Smooth muscle cell (in vitro differentiated cells): ENCODE results near the gene PPP6R3. TPM values are rescaled to one million over a fixed set of nuclear protein-coding genes. Genes with fewer than 3 reads are reported as not detected.

Experiments
- DNase-seq: peaks from one replicate; lab custom pipeline; 2025; ENCODE audit not compliant: unreplicated experiment; lab: John Stamatoyannopoulos, UW
- H2AFZ ChIP-seq: fragments of 200-600 bp; sonication (generic); 2 replicates; pipeline ENCODE4 v1.6.0; 2016; ENCODE audit warnings: antibody characterized with exemption, low read depth, mild to moderate bottlenecking
- H3F3A ChIP-seq: fragments of 200-600 bp; sonication (generic); 2 replicates; pipeline ENCODE4 v1.6.0; 2017; ENCODE audit warnings: antibody characterized with exemption, low read depth
- H3K27ac ChIP-seq: fragments of 200-600 bp; sonication (generic); 2 replicates; pipeline ENCODE4 v1.5.1; 2016; ENCODE audit warnings: low read depth, mild to moderate bottlenecking
- H3K27me3 ChIP-seq: fragments of 200-600 bp; sonication (generic); 2 replicates; pipeline ENCODE4 v1.6.1; 2016; ENCODE audit warnings: low read depth, mild to moderate bottlenecking
- H3K36me3 ChIP-seq: fragments of 200-600 bp; sonication (generic); 2 replicates; pipeline ENCODE4 v1.5.1; 2016; ENCODE audit warnings: low read depth
- H3K4me1 ChIP-seq: fragments of 200-600 bp; sonication (generic); 2 replicates; pipeline ENCODE4 v1.5.1; 2016; ENCODE audit warnings: low read depth
- H3K4me2 ChIP-seq: fragments of 200-600 bp; sonication (generic); 2 replicates; pipeline ENCODE4 v1.6.0; 2016; ENCODE audit warnings: mild to moderate bottlenecking
- H3K4me3 ChIP-seq: fragments of 200-600 bp; sonication (generic); 2 replicates; pipeline ENCODE4 v1.5.1; 2016; ENCODE audit warnings: mild to moderate bottlenecking
- H3K79me2 ChIP-seq: fragments of 200-600 bp; sonication (generic); 2 replicates; pipeline ENCODE4 v1.6.0; 2016; ENCODE audit warnings: low read depth, mild to moderate bottlenecking
- H3K9ac ChIP-seq: fragments of 200-600 bp; sonication (generic); 2 replicates; pipeline ENCODE4 v1.6.0; 2016; ENCODE audit warnings: low read depth
- H3K9me3 ChIP-seq: fragments of 200-600 bp; sonication (generic); replicated peaks from 2 replicates; pipeline ENCODE4 v1.5.1; 2016; ENCODE audit warnings: low read depth
- H4K20me1 ChIP-seq: fragments of 200-600 bp; sonication (generic); 2 replicates; pipeline ENCODE4 v1.6.0; 2016; ENCODE audit warnings: low read depth
- CTCF ChIP-seq: fragments of 200-600 bp; sonication (generic); IDR thresholded peaks from 2 replicates; pipeline ENCODE4 v1.5.1; 2017; ENCODE audit warnings: borderline replicate concordance, mild to moderate bottlenecking, antibody characterized with exemption; ENCODE audit not compliant: insufficient read depth, poor library complexity, severe bottlenecking
- WGBS: methylation state at CpG from one replicate; pipeline ENCODE4 v1.1.7; 2016; ENCODE audit warnings: low lambda C conversion rate; 5-methylcytosine and 5-hydroxymethylcytosine counted together
- polyA plus RNA-seq: library from polyadenylated mRNA; unstranded; fragments of >200 nt; fragmentation: Nextera tagmentation; extraction: Ambion mirVana; gene quantifications from 2 replicates; pipeline ENCODE4 v1.2.1, GENCODE V29; 2016
- total RNA-seq: library from RNA; depleted of rRNA; stranded (reverse); fragments of >200 nt; gene quantifications from 2 replicates; pipeline ENCODE4 v1.2.3, GENCODE V29; 2014

PPP6R3 gene
- total and polyA plus RNA-seq, 2 experiments from 2014 or later: 28.4 to 121 TPM

GRCh38 chr11:68440224-68440623, 20.3 kb upstream of the PPP6R3 start:
- Histone ChIP-seq H3K4me2 (no peak overlapping the region), H3K4me1 (no peaks in the 10 kb centered on the region), H4K20me1 (no peaks in the 10 kb centered on the region), H3K79me2 (no peaks in the 10 kb centered on the region), H3K9ac (no peak overlapping the region), H2AFZ (no peak overlapping the region), H3K4me3 (no peak overlapping the region), H3K27me3 (no peaks in the 10 kb centered on the region), H3K36me3 (no peaks in the 10 kb centered on the region), H3K9me3 (no peaks in the 10 kb centered on the region), H3F3A (peaks cover 11% of the 10 kb centered on the region), H3K27ac (no peak overlapping the region)
- TF ChIP-seq CTCF: no peak
- 86% methylated on average over 8 of the region's 8 CpGs for WGBS
- no peak for DNase-seq

DNA sequence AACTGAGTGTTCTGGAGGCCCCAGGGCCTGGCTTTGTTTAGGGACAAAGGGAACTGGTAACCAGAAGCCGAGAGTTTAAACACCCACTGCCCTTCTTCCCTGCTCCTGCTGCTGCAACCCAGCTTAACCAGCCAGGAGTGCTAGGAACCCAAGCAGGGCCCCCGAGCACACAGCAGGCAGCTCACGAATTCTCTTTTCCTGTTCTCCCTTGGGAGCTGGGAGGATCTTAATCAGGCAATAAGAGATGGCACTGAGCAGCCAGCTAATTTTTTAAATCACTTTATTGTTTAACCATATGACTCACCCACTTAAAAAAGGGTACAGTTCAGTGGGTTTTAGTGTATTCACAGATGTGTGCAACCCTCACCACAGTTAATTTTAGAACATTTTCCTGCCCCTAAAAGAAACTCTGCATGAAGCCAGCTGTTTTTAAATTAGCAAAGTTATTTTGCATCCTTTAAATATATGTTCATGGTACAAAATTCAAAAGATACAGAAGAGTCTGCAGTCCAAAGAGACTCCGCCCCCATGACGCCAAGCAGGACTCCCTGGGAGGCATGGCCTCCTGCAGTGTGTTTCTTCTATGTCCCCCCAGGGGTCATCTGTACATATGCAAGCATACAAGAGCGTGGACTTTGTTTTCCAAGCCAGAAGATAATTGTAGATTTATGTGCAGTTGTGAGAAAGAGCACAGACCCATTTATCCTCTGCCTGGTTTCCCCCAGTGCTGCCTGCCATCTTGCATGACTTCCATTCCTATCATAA, 18.9 kb upstream of the PPP6R3 start:
- no peak overlapping the region for H3K9ac ChIP-seq
- no peak overlapping the region for H3K4me2 ChIP-seq
- no peak for DNase-seq
- peaks cover 3% of the 10 kb centered on the region for H3F3A ChIP-seq
- H3K79me2 ChIP-seq: no peaks in the 10 kb centered on the region
- H2AFZ ChIP-seq: no peak overlapping the region
- no peaks in the 10 kb centered on the region for H3K27me3 ChIP-seq
- H3K27ac ChIP-seq: peak overlapping the region; percentile 35
- no peaks in the 10 kb centered on the region for H3K4me1 ChIP-seq
- no peak for TF ChIP-seq CTCF
- H4K20me1 ChIP-seq: no peaks in the 10 kb centered on the region
- WGBS: 40% methylated on average over 6 of the region's 6 CpGs
- H3K4me3 ChIP-seq: no peak overlapping the region
- no peaks in the 10 kb centered on the region for H3K36me3 ChIP-seq
- H3K9me3 ChIP-seq: no peaks in the 10 kb centered on the region

GRCh38 chr11:68442433-68442832, 18.1 kb upstream of the PPP6R3 start:
- no peak overlapping the region for H3K27ac ChIP-seq
- TF ChIP-seq CTCF: no peak
- H3K4me3 ChIP-seq: no peak overlapping the region
- H3K36me3 ChIP-seq: no peaks in the 10 kb centered on the region
- H3K79me2 ChIP-seq: no peaks in the 10 kb centered on the region
- H4K20me1 ChIP-seq: no peaks in the 10 kb centered on the region
- no peak overlapping the region for H3K9ac ChIP-seq
- H3F3A ChIP-seq: no peaks in the 10 kb centered on the region
- WGBS: 93% methylated on average over 10 of the region's 10 CpGs
- H3K9me3 ChIP-seq: no peaks in the 10 kb centered on the region
- H3K4me1 ChIP-seq: no peaks in the 10 kb centered on the region
- no peak overlapping the region for H3K4me2 ChIP-seq
- H3K27me3 ChIP-seq: no peaks in the 10 kb centered on the region
- no peak overlapping the region for H2AFZ ChIP-seq
- no peak for DNase-seq

DNA sequence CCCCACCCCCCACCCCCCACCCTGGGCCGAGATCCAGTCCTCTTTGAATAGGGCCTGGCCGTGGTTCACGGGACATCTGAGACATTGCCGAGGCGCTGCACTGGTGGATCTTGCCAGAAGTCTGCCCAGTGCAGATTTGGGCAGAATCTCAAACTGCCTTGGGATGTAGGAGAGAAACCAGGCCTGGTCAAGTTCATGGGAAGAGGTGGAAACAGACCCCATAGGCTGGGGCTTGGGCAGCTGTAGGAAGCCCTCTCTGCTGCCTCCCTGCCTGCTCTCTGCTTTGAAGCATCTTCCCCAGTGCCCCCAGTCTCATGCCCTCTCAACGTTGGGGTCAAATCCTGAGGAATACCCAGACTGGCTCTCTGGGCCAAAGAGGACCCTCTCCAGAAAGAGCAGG, 16.0 kb upstream of the PPP6R3 start:
- no peak for TF ChIP-seq CTCF
- no peaks in the 10 kb centered on the region for H3K36me3 ChIP-seq
- no peak overlapping the region for H3K4me3 ChIP-seq
- no peaks in the 10 kb centered on the region for H3K4me1 ChIP-seq
- H4K20me1 ChIP-seq: no peaks in the 10 kb centered on the region
- no peak overlapping the region for H3K27ac ChIP-seq
- WGBS: 88% methylated on average over 6 of the region's 6 CpGs
- no peaks in the 10 kb centered on the region for H3K9me3 ChIP-seq
- no peak overlapping the region for H3K9ac ChIP-seq
- DNase-seq: no peak
- no peak overlapping the region for H2AFZ ChIP-seq
- H3K4me2 ChIP-seq: no peak overlapping the region
- no peaks in the 10 kb centered on the region for H3K27me3 ChIP-seq
- no peaks in the 10 kb centered on the region for H3K79me2 ChIP-seq
- H3F3A ChIP-seq: no peaks in the 10 kb centered on the region
